Tibial nerve (tissue), 4 donors: Measurements from ENCODE around the gene CLSTN1.

Experiments used
- CTCF ChIP-seq, 5 experiments: fragments of 200-600 bp in 3 of 5; fragments of 450-650 bp in 2 of 5; sonication (generic) in 3 of 5; IDR thresholded peaks; one replicate each; pipeline ENCODE4 v1.5.1; 2016 to 2019; ENCODE audit warnings: antibody characterized with exemption in 5 of 5, mild to moderate bottlenecking in 3 of 5, moderate library complexity in 2 of 5
- EP300 ChIP-seq, 2 donors: sonication (generic); formaldehyde crosslinking; IDR thresholded peaks; one replicate each; pipeline ENCODE4 v1.6.1; 2017; ENCODE audit warnings: antibody characterized with exemption in 2 of 2, mild to moderate bottlenecking in 1 of 2
- POLR2A ChIP-seq, 2 donors: fragments of 450-650 bp; IDR thresholded peaks; one replicate each; pipeline ENCODE4 v1.6.1; 2017; ENCODE audit warnings: antibody characterized with exemption in 2 of 2, mild to moderate bottlenecking in 2 of 2, moderate library complexity in 2 of 2

- TF ChIP-seq POLR2A (IDR thresholded peaks at IDR 0.05) (no peak), CTCF (IDR thresholded peaks at IDR 0.05) (no peak), EP300 (IDR thresholded peaks at IDR 0.05) (no peak)
Observed at GRCh38 chr1:9719978-9720722, 103.6 kb downstream of the CLSTN1 start.
